Measurements from ENCODE around the gene SESN3.
"Not testable (repeated sequence)": the region's sequence is repeated elsewhere in the genome, so short reads cannot be mapped to it uniquely, and the experiment has no call there.

SESN3 gene

GRCh38 chr11:95231127-95231880 is at the start of gene SESN3:
TSS of gene SESN3 (minus strand) at chr11:95231202. CDS start at chr11:95230860, 342 bp downstream.
- peak; percentile 98 for DNase-seq

GRCh38 chr11:95279921-95280868 is 49.2 kb upstream of the SESN3 start:
- no peak for DNase-seq

- no peak for DNase-seq
Measured at GRCh38 chr11:95277868-95278267, 46.9 kb upstream of the SESN3 start.

- no peak for DNase-seq
Measured at GRCh38 chr11:95276139-95276538, 45.1 kb upstream of the SESN3 start.

GRCh38 chr11:95273618-95274017 is 42.6 kb upstream of the SESN3 start:
- not testable (repeated sequence) for DNase-seq

GRCh38 chr11:95269036-95269819 is 38.2 kb upstream of the SESN3 start:
- DNase-seq = no peak

GRCh38 chr11:95268391-95268790 is 37.4 kb upstream of the SESN3 start:
- DNase-seq = no peak

- no peak for DNase-seq
Measured at GRCh38 chr11:95267601-95268213, 36.7 kb upstream of the SESN3 start.

GRCh38 chr11:95266751-95267374 is 35.9 kb upstream of the SESN3 start:
- no peak for DNase-seq

- no peak for DNase-seq
Measured at GRCh38 chr11:95264881-95265280, 33.9 kb upstream of the SESN3 start.

- DNase-seq = no peak
Measured at GRCh38 chr11:95262994-95263765, 32.2 kb upstream of the SESN3 start.

GRCh38 chr11:95257456-95257971 is 26.5 kb upstream of the SESN3 start:
- no peak for DNase-seq

- no peak for DNase-seq
Measured at GRCh38 chr11:95256321-95256779, 25.3 kb upstream of the SESN3 start.

GRCh38 chr11:95255251-95256145 is 24.5 kb upstream of the SESN3 start:
- DNase-seq = no peak

GRCh38 chr11:95254716-95255115 is 23.7 kb upstream of the SESN3 start:
- DNase-seq = no peak

- peak; percentile 71 for DNase-seq
Measured at GRCh38 chr11:95254131-95254704, 23.2 kb upstream of the SESN3 start.

- DNase-seq = no peak
Measured at GRCh38 chr11:95253141-95253540, 22.1 kb upstream of the SESN3 start.

GRCh38 chr11:95252586-95252985 is 21.6 kb upstream of the SESN3 start:
- no peak for DNase-seq

- DNase-seq = not testable (repeated sequence)
Measured at GRCh38 chr11:95251896-95252295, 20.9 kb upstream of the SESN3 start.
